Astrocyte of the spinal cord (primary cell): Measurements from ENCODE around the gene CCR7.

Experiments used
- DNase-seq: peaks from one replicate; pipeline ENCODE4 v3.0.0; 2011; ENCODE audit warnings: low read depth, low spot score
- H3K4me3 ChIP-seq: 2 replicates; pipeline ENCODE4 v1.5.1; 2011; ENCODE audit warnings: low read depth, mild to moderate bottlenecking, low read length, moderate library complexity
- in situ Hi-C: cut with HindIII; loops from 2 replicates; pipeline ENCODE4 v1.10.0; 2017; ENCODE audit warnings: low sequenced_read_pairs
- TF ChIP-seq, protein P1 (sequence below): IDR thresholded peaks from 2 replicates; pipeline ENCODE4 v1.5.1; 2012; ENCODE audit warnings: low read depth, mild to moderate bottlenecking, low read length, inconsistent platforms

The CCR7 gene

DNA sequence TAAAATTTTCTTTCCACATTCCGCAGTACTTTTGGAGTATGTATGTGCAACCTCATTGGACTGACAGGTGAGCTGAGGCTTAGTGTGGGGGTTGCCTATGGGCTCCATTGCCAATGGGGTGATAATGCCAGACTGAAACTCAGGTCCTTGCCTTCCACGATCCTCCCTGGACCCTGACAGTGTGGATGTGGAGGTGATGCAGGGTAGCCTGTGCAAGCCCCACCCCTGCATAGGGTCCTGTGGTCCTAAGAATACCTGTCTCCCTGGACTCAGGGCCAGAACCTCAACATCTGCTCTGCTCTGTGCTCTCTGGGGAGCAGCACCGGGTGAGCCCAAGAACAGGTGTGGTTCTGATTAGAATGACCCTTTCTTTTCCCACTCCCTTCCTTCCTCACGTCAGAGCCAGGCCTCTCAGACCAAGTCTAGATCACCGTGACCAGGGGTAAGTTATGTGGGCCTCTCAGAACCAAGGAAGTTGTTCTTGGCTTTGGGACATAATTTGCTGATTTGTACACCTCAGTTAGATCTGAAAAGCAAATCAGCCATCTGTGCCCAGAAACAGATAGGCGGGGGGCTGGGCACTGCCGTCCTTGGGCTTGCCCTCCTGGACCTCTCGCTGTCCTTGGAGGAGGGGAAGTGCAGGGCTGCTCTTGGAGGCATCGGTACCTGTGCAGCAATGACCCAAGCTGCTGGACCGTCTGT is 55.5 kb downstream of the CCR7 start:
- H3K4me3 ChIP-seq, result no peak overlapping the region
- in situ Hi-C loops, result no loop called here

DNA sequence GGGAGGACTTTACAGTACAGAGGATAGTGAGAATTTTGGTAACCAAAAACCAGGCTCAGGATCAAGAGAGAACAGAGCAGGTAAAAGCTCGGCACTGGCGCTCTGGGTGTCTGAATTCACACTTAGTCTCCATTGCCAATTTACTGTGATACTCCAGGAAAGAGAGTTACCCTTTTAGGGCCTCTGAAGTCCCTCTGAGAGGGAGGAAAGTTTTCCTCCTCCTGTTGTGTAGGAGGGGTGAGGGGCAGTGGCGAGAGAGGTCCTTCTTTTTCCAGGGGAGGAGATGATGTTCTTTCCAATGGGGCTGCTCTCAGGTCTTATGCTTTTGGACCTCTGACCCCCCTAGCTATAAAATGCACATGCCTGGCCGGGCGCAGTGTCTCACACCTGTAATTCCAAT is 58.5 kb downstream of the CCR7 start:
- no peak for DNase-seq
- in situ Hi-C loops, result no loop called here
- H3K4me3 ChIP-seq, result no peak overlapping the region
- TF ChIP-seq, protein P1, sequence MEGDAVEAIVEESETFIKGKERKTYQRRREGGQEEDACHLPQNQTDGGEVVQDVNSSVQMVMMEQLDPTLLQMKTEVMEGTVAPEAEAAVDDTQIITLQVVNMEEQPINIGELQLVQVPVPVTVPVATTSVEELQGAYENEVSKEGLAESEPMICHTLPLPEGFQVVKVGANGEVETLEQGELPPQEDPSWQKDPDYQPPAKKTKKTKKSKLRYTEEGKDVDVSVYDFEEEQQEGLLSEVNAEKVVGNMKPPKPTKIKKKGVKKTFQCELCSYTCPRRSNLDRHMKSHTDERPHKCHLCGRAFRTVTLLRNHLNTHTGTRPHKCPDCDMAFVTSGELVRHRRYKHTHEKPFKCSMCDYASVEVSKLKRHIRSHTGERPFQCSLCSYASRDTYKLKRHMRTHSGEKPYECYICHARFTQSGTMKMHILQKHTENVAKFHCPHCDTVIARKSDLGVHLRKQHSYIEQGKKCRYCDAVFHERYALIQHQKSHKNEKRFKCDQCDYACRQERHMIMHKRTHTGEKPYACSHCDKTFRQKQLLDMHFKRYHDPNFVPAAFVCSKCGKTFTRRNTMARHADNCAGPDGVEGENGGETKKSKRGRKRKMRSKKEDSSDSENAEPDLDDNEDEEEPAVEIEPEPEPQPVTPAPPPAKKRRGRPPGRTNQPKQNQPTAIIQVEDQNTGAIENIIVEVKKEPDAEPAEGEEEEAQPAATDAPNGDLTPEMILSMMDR, result no peak

More for the DNA sequence above, 55.5 kb downstream of the CCR7 start:
- TF ChIP-seq, protein P1, result no peak
- DNase-seq, result peak; percentile 58
